Caco-2 (cell line): ENCODE data around the gene EVC2. TPM values are rescaled to one million over a fixed set of nuclear protein-coding genes. Genes with fewer than 3 reads are reported as not detected.

ENCODE experiments used
- BruUV-seq: library from RNA; stranded (reverse); fragments of 400-500 nt; replicated peaks from 2 replicates; lab custom pipeline; 2021; lab: Mats Ljungman, UMichigan
- CTCF ChIA-PET: fragments of 300-600 bp; sonication (Branson Sonifier 250); formaldehyde crosslinking; loops from one replicate; lab custom pipeline; 2022; ENCODE audit warnings: antibody characterized with exemption; lab: Charles Lee
- POLR2A ChIA-PET: fragments of 300-600 bp; sonication (Branson Sonifier 250); formaldehyde crosslinking; loops from one replicate; lab custom pipeline; 2022; ENCODE audit warnings: antibody characterized with exemption; lab: Charles Lee
- DNase-seq, 2 experiments: peaks; one replicate each; pipeline versions ENCODE4 v3.0.0 to v3.0.0-alpha.2; 2020 to 2022
- H3K27me3 ChIP-seq: replicated peaks from 2 replicates; pipeline ENCODE4 v1.6.0; 2011; ENCODE audit warnings: low read length; ENCODE audit not compliant: control insufficient read depth, insufficient read depth
- H3K36me3 ChIP-seq: 2 replicates; pipeline ENCODE4 v1.5.1; 2011; ENCODE audit warnings: low read length; ENCODE audit not compliant: control insufficient read depth, insufficient read depth
- H3K4me1 ChIP-seq: fragments of 250-450 bp; sonication (Bioruptor Pico); 2 replicates; pipeline ENCODE4 v1.5.1; 2020; ENCODE audit warnings: mild to moderate bottlenecking
- H3K4me3 ChIP-seq: 2 replicates; pipeline ENCODE4 v1.5.1; 2011; ENCODE audit warnings: low read depth, mild to moderate bottlenecking, control low read depth, low read length
- H3K9me3 ChIP-seq: fragments of 250-450 bp; sonication (Bioruptor Pico); 2 replicates; pipeline ENCODE4 v1.5.1; 2020; ENCODE audit warnings: mild to moderate bottlenecking, moderate library complexity
- H3K27ac Mint-ChIP-seq: one replicate; pipeline ENCODE4 v1.8.0; 2022; ENCODE audit warnings: mixed read lengths; ENCODE audit not compliant: unreplicated experiment
- H3K27me3 Mint-ChIP-seq: one replicate; pipeline ENCODE4 v1.8.0; 2022; ENCODE audit warnings: mixed read lengths; ENCODE audit not compliant: insufficient read depth, unreplicated experiment
- H3K36me3 Mint-ChIP-seq: one replicate; pipeline ENCODE4 v1.8.0; 2022; ENCODE audit warnings: mild to moderate bottlenecking, mixed read lengths; ENCODE audit not compliant: insufficient read depth, unreplicated experiment
- H3K4me1 Mint-ChIP-seq: one replicate; pipeline ENCODE4 v1.8.0; 2022; ENCODE audit warnings: low read depth, mixed read lengths; ENCODE audit not compliant: unreplicated experiment
- H3K4me3 Mint-ChIP-seq: one replicate; pipeline ENCODE4 v1.8.0; 2022; ENCODE audit warnings: mild to moderate bottlenecking, moderate library complexity, mixed read lengths; ENCODE audit not compliant: unreplicated experiment
- H3K9me3 Mint-ChIP-seq: one replicate; pipeline ENCODE4 v1.8.0; 2022; ENCODE audit warnings: mixed read lengths; ENCODE audit not compliant: unreplicated experiment
- intact Hi-C: fragments of 100-400 bp; cut with micrococcal nuclease; formaldehyde crosslinking; loops from one replicate; pipeline ENCODE4 v1.10.0; 2022; ENCODE audit not compliant: unreplicated experiment
- total RNA-seq: library from RNA; stranded (reverse); gene quantifications from 2 replicates; pipeline ENCODE4 v1.2.3, GENCODE V29; 2022
- TF ChIP-seq, protein P1 (sequence below), 2 experiments: fragments of 200-600 bp in 1 of 2; IDR thresholded peaks; 1 replicate in 1 of 2; 2 replicates in 1 of 2; pipeline versions ENCODE4 v1.5.1 to v1.8.0; 2011 to 2022; ENCODE audit warnings: antibody characterized with exemption in 1 of 2, control low read depth in 1 of 2, inconsistent platforms in 1 of 2, low read depth in 1 of 2, low read length in 1 of 2, mild to moderate bottlenecking in 1 of 2, moderate library complexity in 1 of 2; ENCODE audit not compliant: insufficient read depth in 1 of 2, severe bottlenecking in 1 of 2, unreplicated experiment in 1 of 2

The EVC2 gene
- total RNA-seq, 1 experiment from 2014 or later = not detected

DNA sequence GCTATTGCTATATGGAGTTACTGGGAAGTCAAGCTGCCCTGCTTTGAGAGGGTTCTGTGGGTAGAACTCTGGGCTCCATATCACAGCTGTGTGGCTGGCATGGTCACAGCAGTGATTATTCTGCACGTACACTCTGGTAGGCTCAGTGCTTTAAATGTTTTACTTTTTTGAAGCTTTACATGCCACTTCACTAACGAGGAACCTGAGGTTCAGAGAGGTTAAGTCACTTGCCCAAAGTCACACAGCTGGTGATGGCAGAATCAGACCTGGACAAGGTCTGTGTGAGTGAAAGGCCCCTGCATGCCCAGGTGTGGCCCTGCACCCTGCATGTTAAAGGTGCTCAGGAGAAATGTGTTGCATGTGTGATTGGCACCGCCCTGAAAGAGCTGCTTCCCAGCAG lies 27.1 kb upstream of the EVC2 start:
- H3K4me1 ChIP-seq = no peaks in the 10 kb centered on the region
- no peak overlapping the region for H3K4me3 ChIP-seq
- H3K4me3 Mint-ChIP-seq = no peak overlapping the region
- H3K27me3 Mint-ChIP-seq = peaks cover 7% of the 10 kb centered on the region
- intact Hi-C loops = no loop called here
- no peaks in the 10 kb centered on the region for H3K4me1 Mint-ChIP-seq
- CTCF ChIA-PET = interaction anchor here (0.6 kb wide), 1 partner anchor 9 kb away, joined by 3 read pairs; no protein-coding TSS in a partner anchor
- no peaks in the 10 kb centered on the region for H3K36me3 ChIP-seq
- no peaks in the 10 kb centered on the region for H3K9me3 Mint-ChIP-seq
- no peaks in the 10 kb centered on the region for H3K27me3 ChIP-seq
- TF ChIP-seq, protein P1, sequence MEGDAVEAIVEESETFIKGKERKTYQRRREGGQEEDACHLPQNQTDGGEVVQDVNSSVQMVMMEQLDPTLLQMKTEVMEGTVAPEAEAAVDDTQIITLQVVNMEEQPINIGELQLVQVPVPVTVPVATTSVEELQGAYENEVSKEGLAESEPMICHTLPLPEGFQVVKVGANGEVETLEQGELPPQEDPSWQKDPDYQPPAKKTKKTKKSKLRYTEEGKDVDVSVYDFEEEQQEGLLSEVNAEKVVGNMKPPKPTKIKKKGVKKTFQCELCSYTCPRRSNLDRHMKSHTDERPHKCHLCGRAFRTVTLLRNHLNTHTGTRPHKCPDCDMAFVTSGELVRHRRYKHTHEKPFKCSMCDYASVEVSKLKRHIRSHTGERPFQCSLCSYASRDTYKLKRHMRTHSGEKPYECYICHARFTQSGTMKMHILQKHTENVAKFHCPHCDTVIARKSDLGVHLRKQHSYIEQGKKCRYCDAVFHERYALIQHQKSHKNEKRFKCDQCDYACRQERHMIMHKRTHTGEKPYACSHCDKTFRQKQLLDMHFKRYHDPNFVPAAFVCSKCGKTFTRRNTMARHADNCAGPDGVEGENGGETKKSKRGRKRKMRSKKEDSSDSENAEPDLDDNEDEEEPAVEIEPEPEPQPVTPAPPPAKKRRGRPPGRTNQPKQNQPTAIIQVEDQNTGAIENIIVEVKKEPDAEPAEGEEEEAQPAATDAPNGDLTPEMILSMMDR (IDR thresholded peaks at IDR 0.05; ENCODE audit: insufficient read depth in 1 of 2, low read depth in 1 of 2, low read length in 1 of 2, severe bottlenecking in 1 of 2, unreplicated experiment in 1 of 2) = no peak
- BruUV-seq = no TSS peak
- no peak for DNase-seq
- no peaks in the 10 kb centered on the region for H3K9me3 ChIP-seq
- POLR2A ChIA-PET = no interaction called here
- no peak overlapping the region for H3K27ac Mint-ChIP-seq
- H3K36me3 Mint-ChIP-seq = no peaks in the 10 kb centered on the region

GRCh38 chr4:5734853-5735252 lies 26.5 kb upstream of the EVC2 start:
- ChIA-PET POLR2A (no interaction called here), CTCF (interaction anchor here (0.6 kb wide), 1 partner anchor 9 kb away, joined by 3 read pairs; no protein-coding TSS in a partner anchor)
- Mint-ChIP-seq H3K36me3 (no peaks in the 10 kb centered on the region), H3K27me3 (peaks cover 7% of the 10 kb centered on the region), H3K9me3 (no peaks in the 10 kb centered on the region), H3K27ac (no peak overlapping the region), H3K4me3 (no peak overlapping the region), H3K4me1 (no peaks in the 10 kb centered on the region)
- BruUV-seq = no TSS peak
- no peaks in the 10 kb centered on the region for H3K4me1 ChIP-seq
- intact Hi-C loops = no loop called here
- no peaks in the 10 kb centered on the region for H3K9me3 ChIP-seq
- H3K27me3 ChIP-seq = no peaks in the 10 kb centered on the region
- H3K36me3 ChIP-seq = no peaks in the 10 kb centered on the region
- DNase-seq = no peak
- TF ChIP-seq, protein P1 (IDR thresholded peaks at IDR 0.05; ENCODE audit: insufficient read depth in 1 of 2, low read depth in 1 of 2, low read length in 1 of 2, severe bottlenecking in 1 of 2, unreplicated experiment in 1 of 2) = no peak
- no peak overlapping the region for H3K4me3 ChIP-seq

DNA sequence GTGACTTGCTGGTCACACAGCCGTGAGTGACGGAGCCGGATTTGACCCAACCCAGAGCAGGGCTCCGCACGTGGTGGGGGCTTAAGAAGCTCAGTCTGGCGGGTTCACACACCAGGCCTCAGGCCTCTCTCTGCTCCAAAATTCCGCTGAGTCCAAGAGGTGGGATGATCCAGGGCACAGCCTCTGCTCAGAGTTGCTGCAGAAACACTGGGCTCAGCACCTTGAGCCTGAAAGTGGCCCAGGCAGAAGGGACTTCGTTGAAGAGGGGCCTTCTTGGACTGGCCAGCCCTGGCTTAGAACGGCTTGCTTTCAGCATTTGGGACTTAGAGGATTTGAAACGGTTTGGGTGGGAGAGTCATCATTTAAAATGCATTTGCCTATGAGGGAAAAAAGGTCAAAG lies 23.8 kb upstream of the EVC2 start:
- Mint-ChIP-seq H3K27ac (no peak overlapping the region), H3K9me3 (no peaks in the 10 kb centered on the region), H3K4me3 (no peak overlapping the region), H3K27me3 (peaks cover 4% of the 10 kb centered on the region), H3K4me1 (no peaks in the 10 kb centered on the region), H3K36me3 (no peaks in the 10 kb centered on the region)
- TF ChIP-seq, protein P1 (IDR thresholded peaks at IDR 0.05; ENCODE audit: insufficient read depth in 1 of 2, low read depth in 1 of 2, low read length in 1 of 2, severe bottlenecking in 1 of 2, unreplicated experiment in 1 of 2) = no peak
- Histone ChIP-seq H3K4me1 (no peaks in the 10 kb centered on the region), H3K36me3 (no peaks in the 10 kb centered on the region), H3K9me3 (no peaks in the 10 kb centered on the region), H3K27me3 (no peaks in the 10 kb centered on the region), H3K4me3 (no peak overlapping the region)
- POLR2A ChIA-PET = no interaction called here
- intact Hi-C loops = no loop called here
- DNase-seq = no peak
- CTCF ChIA-PET = no interaction called here
- BruUV-seq = no TSS peak
